Measurements from ENCODE around the gene C12orf60. TPM values are rescaled to one million over a fixed set of nuclear protein-coding genes. Genes with fewer than 3 reads are reported as not detected.

The C12orf60 gene
- total RNA-seq, 3 donors from 2014 or later, result 0.44 to 0.96 (median 0.46) TPM

- intact Hi-C loops (cut with DNase I, micrococcal nuclease), result no loop called here
- Histone ChIP-seq H3K36me3 (ENCODE audit: low read depth) (no peaks in the 10 kb centered on the region), H3K4me3 (no peak overlapping the region), H3K9me3 (no peaks in the 10 kb centered on the region), H3K4me1 (ENCODE audit: low read depth) (no peaks in the 10 kb centered on the region)
- no peak for TF ChIP-seq CTCF (IDR thresholded peaks at IDR 0.05)
- no peak for ATAC-seq
- no peak for DNase-seq
These were observed 50.5 kb downstream of the C12orf60 start for GRCh38 chr12:14853961-14854360.

GRCh38 chr12:14854586-14855183, 51.2 kb downstream of the C12orf60 start:
- no peak for TF ChIP-seq CTCF (IDR thresholded peaks at IDR 0.05)
- Histone ChIP-seq H3K36me3 (ENCODE audit: low read depth) (no peaks in the 10 kb centered on the region), H3K4me3 (no peak overlapping the region), H3K9me3 (no peaks in the 10 kb centered on the region), H3K4me1 (ENCODE audit: low read depth) (no peaks in the 10 kb centered on the region)
- intact Hi-C loops (cut with DNase I, micrococcal nuclease), result no loop called here
- no peak for DNase-seq
- ATAC-seq, result no peak

GRCh38 chr12:14858513-14858912, 55.0 kb downstream of the C12orf60 start:
- TF ChIP-seq CTCF (IDR thresholded peaks at IDR 0.05), result no peak
- Histone ChIP-seq H3K4me3 (no peak overlapping the region), H3K4me1 (ENCODE audit: low read depth) (no peaks in the 10 kb centered on the region), H3K36me3 (ENCODE audit: low read depth) (no peaks in the 10 kb centered on the region), H3K9me3 (peaks cover 7% of the 10 kb centered on the region)
- intact Hi-C loops (cut with DNase I, micrococcal nuclease), result no loop called here
- ATAC-seq, result no peak
- no peak for DNase-seq

GRCh38 chr12:14860490-14860889, 57.0 kb downstream of the C12orf60 start:
- no peak for DNase-seq
- intact Hi-C loops (cut with DNase I, micrococcal nuclease), result no loop called here
- no peak for ATAC-seq
- Histone ChIP-seq H3K4me1 (ENCODE audit: low read depth) (no peaks in the 10 kb centered on the region), H3K36me3 (ENCODE audit: low read depth) (no peaks in the 10 kb centered on the region), H3K9me3 (peaks cover 7% of the 10 kb centered on the region), H3K4me3 (no peak overlapping the region)
- TF ChIP-seq CTCF (IDR thresholded peaks at IDR 0.05), result no peak

- TF ChIP-seq CTCF (IDR thresholded peaks at IDR 0.05), result no peak
- ATAC-seq, result no peak
- Histone ChIP-seq H3K4me3 (no peak overlapping the region), H3K36me3 (ENCODE audit: low read depth) (no peaks in the 10 kb centered on the region), H3K4me1 (ENCODE audit: low read depth) (no peaks in the 10 kb centered on the region), H3K9me3 (peaks cover 3% of the 10 kb centered on the region)
- intact Hi-C loops (cut with DNase I, micrococcal nuclease), result no loop called here
- no peak for DNase-seq
These were observed 65.5 kb downstream of the C12orf60 start for GRCh38 chr12:14868916-14869506.
